HEK293 (cell line): ENCODE results near the gene RNPS1.

Experiments
- BCL11B ChIP-seq: fragments of 450-650 bp; formaldehyde crosslinking; IDR thresholded peaks from 2 replicates; pipeline ENCODE4 v1.5.1; 2016; ENCODE audit warnings: low read depth, missing biosample characterization, missing genetic modification characterization
- CTCF ChIP-seq: fragments of 450-650 bp; formaldehyde crosslinking; IDR thresholded peaks from 2 replicates; pipeline ENCODE4 v1.5.1; 2016; ENCODE audit warnings: missing biosample characterization, missing genetic modification characterization
- ZBTB20 ChIP-seq: fragments of 450-650 bp; formaldehyde crosslinking; IDR thresholded peaks from 2 replicates; pipeline ENCODE4 v1.5.1; 2016; ENCODE audit warnings: missing biosample characterization, missing genetic modification characterization
- ZNF146 ChIP-seq: fragments of 450-650 bp; formaldehyde crosslinking; IDR thresholded peaks from 2 replicates; pipeline ENCODE4 v1.5.1; 2016; ENCODE audit warnings: missing biosample characterization, missing genetic modification characterization
- ZNF155 ChIP-seq: fragments of 450-650 bp; formaldehyde crosslinking; IDR thresholded peaks from 2 replicates; pipeline ENCODE4 v1.5.1; 2016; ENCODE audit warnings: missing biosample characterization, missing genetic modification characterization
- ZNF248 ChIP-seq: fragments of 450-650 bp; formaldehyde crosslinking; IDR thresholded peaks from 2 replicates; pipeline ENCODE4 v1.5.1; 2017; ENCODE audit warnings: missing biosample characterization, missing genetic modification characterization
- ZNF423 ChIP-seq: fragments of 450-650 bp; formaldehyde crosslinking; IDR thresholded peaks from 2 replicates; pipeline ENCODE4 v1.5.1; 2016; ENCODE audit warnings: missing biosample characterization, missing genetic modification characterization
- ZNF558 ChIP-seq: fragments of 450-650 bp; formaldehyde crosslinking; IDR thresholded peaks from 2 replicates; pipeline ENCODE4 v1.5.1; 2016; ENCODE audit warnings: missing biosample characterization, missing genetic modification characterization
- ZNF626 ChIP-seq: fragments of 450-650 bp; sonication (Bioruptor Pico); formaldehyde crosslinking; IDR thresholded peaks from 2 replicates; pipeline ENCODE4 v1.5.1; 2018; ENCODE audit warnings: missing biosample characterization, missing genetic modification characterization, inconsistent platforms
- ZNF785 ChIP-seq: fragments of 450-650 bp; formaldehyde crosslinking; IDR thresholded peaks from 2 replicates; pipeline ENCODE4 v1.5.1; 2016; ENCODE audit warnings: missing biosample characterization, missing genetic modification characterization

- TF ChIP-seq ZNF626 = no peak
- TF ChIP-seq ZNF155 = no peak
- TF ChIP-seq ZNF785 (tag by site-specific recombination) = no peak
- TF ChIP-seq ZBTB20 (tag by site-specific recombination) = no peak
- TF ChIP-seq CTCF (tag by site-specific recombination) = peak; percentile 28; the same call in 1 of the 2 replicates
- TF ChIP-seq BCL11B = no peak
- TF ChIP-seq ZNF558 = no peak
- TF ChIP-seq ZNF146 (tag by site-specific recombination) = no peak
- no peak for TF ChIP-seq ZNF423
- TF ChIP-seq ZNF248 (tag by site-specific recombination) = no peak
Measured at GRCh38 chr16:2213817-2214718, 53.9 kb downstream of the RNPS1 start.
